Vagina (tissue), 2 donors: ENCODE results near the gene CD151. TPM values are rescaled to one million over a fixed set of nuclear protein-coding genes. Genes with fewer than 3 reads are reported as not detected.

ENCODE experiments used
- DNase-seq, 2 donors: peaks; one replicate each; pipeline ENCODE4 v3.0.0-alpha.2; 2017; ENCODE audit errors: extremely low spot score in 2 of 2
- H3K27ac ChIP-seq: fragments of 200-600 bp; sonication (generic); one replicate; pipeline ENCODE4 v1.5.1; 2019
- H3K27me3 ChIP-seq: fragments of 200-600 bp; sonication (generic); one replicate; pipeline ENCODE4 v1.5.1; 2019
- H3K36me3 ChIP-seq, 2 donors: fragments of 200-600 bp; sonication (generic); one replicate each; pipeline ENCODE4 v1.5.1; 2017 to 2019
- H3K4me1 ChIP-seq: fragments of 200-600 bp; sonication (generic); one replicate; pipeline ENCODE4 v1.5.1; 2019
- H3K4me3 ChIP-seq, 2 donors: fragments of 200-600 bp; sonication (generic); 1 replicate in 1 of 2; 2 replicates in 1 of 2; pipeline ENCODE4 v1.5.1; 2016 to 2019
- H3K9me3 ChIP-seq: fragments of 200-600 bp; sonication (generic); one replicate; pipeline ENCODE4 v1.5.1; 2019
- POLR2A ChIP-seq, 2 donors: fragments of 450-650 bp; IDR thresholded peaks; one replicate each; pipeline ENCODE4 v1.6.1; 2017; ENCODE audit warnings: antibody characterized with exemption in 2 of 2, mild to moderate bottlenecking in 2 of 2, moderate library complexity in 2 of 2
- POLR2AphosphoS5 ChIP-seq, 2 donors: sonication (generic); formaldehyde crosslinking; IDR thresholded peaks; one replicate each; pipeline ENCODE4 v1.9.0; 2017; ENCODE audit warnings: antibody characterized with exemption in 2 of 2, mild to moderate bottlenecking in 2 of 2, low read depth in 1 of 2; ENCODE audit not compliant: insufficient read depth in 1 of 2
- intact Hi-C: fragments of 100-400 bp; cut with DNase I; formaldehyde crosslinking; loops from one replicate; pipeline ENCODE4 v1.15.1; 2023
- total RNA-seq: library from RNA; depleted of rRNA; stranded (reverse); fragments of >200 nt; gene quantifications from one replicate; pipeline ENCODE4 v1.2.3, GENCODE V29; 2016
- TF ChIP-seq, protein P1 (sequence below), 3 experiments: fragments of 450-650 bp in 2 of 3; fragments of 200-600 bp in 1 of 3; sonication (generic) in 1 of 3; IDR thresholded peaks; one replicate each; pipeline ENCODE4 v1.5.1; 2017 to 2019; ENCODE audit warnings: antibody characterized with exemption in 3 of 3, mild to moderate bottlenecking in 2 of 3, moderate library complexity in 2 of 3

Gene CD151
- total RNA-seq, 1 donor from 2014 or later = 150 TPM

DNA sequence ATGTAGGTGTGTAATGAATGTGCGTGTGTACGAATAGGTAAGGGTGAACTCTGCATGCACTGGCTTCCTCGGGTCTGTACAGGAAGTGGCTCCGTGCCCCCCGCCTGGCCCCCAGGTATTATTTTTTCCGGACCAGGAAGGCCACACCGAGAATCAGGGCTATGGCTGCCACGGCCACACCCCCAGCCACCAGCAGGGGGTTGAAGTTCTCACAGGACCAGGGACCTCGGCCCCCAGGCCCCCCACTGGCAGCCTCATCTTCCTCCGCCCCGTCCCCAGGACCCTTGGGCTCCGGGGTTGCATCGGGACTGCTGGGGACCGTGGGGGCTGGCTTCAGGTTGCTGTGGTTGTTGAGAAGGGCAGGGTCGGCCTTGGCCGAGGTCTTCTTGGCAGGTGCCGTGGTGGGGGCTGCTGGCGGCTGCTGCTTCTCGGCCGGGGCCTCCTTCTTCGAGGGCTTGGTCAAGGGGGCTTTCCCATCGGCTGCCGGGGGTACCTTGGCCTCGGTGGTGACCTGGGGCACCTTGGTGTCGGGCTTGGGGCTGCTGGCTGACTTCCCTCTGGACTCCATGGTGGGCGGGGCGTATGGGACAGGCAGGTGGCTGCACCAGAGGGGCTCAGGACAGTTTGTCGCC, 44.6 kb upstream of the CD151 start:
- Histone ChIP-seq H3K9me3 (no peaks in the 10 kb centered on the region), H3K4me3 (no peak overlapping the region), H3K27me3 (no peaks in the 10 kb centered on the region), H3K36me3 (no peaks in the 10 kb centered on the region), H3K27ac (no peak overlapping the region), H3K4me1 (peaks cover 20% of the 10 kb centered on the region)
- TF ChIP-seq, protein P1, sequence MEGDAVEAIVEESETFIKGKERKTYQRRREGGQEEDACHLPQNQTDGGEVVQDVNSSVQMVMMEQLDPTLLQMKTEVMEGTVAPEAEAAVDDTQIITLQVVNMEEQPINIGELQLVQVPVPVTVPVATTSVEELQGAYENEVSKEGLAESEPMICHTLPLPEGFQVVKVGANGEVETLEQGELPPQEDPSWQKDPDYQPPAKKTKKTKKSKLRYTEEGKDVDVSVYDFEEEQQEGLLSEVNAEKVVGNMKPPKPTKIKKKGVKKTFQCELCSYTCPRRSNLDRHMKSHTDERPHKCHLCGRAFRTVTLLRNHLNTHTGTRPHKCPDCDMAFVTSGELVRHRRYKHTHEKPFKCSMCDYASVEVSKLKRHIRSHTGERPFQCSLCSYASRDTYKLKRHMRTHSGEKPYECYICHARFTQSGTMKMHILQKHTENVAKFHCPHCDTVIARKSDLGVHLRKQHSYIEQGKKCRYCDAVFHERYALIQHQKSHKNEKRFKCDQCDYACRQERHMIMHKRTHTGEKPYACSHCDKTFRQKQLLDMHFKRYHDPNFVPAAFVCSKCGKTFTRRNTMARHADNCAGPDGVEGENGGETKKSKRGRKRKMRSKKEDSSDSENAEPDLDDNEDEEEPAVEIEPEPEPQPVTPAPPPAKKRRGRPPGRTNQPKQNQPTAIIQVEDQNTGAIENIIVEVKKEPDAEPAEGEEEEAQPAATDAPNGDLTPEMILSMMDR (IDR thresholded peaks at IDR 0.05) = no peak
- no peak for TF ChIP-seq POLR2AphosphoS5 (IDR thresholded peaks at IDR 0.05; ENCODE audit: insufficient read depth in 1 of 2, low read depth in 1 of 2)
- no peak for TF ChIP-seq POLR2A (IDR thresholded peaks at IDR 0.05)
- intact Hi-C loops = no loop called here
- DNase-seq = no peak

DNA sequence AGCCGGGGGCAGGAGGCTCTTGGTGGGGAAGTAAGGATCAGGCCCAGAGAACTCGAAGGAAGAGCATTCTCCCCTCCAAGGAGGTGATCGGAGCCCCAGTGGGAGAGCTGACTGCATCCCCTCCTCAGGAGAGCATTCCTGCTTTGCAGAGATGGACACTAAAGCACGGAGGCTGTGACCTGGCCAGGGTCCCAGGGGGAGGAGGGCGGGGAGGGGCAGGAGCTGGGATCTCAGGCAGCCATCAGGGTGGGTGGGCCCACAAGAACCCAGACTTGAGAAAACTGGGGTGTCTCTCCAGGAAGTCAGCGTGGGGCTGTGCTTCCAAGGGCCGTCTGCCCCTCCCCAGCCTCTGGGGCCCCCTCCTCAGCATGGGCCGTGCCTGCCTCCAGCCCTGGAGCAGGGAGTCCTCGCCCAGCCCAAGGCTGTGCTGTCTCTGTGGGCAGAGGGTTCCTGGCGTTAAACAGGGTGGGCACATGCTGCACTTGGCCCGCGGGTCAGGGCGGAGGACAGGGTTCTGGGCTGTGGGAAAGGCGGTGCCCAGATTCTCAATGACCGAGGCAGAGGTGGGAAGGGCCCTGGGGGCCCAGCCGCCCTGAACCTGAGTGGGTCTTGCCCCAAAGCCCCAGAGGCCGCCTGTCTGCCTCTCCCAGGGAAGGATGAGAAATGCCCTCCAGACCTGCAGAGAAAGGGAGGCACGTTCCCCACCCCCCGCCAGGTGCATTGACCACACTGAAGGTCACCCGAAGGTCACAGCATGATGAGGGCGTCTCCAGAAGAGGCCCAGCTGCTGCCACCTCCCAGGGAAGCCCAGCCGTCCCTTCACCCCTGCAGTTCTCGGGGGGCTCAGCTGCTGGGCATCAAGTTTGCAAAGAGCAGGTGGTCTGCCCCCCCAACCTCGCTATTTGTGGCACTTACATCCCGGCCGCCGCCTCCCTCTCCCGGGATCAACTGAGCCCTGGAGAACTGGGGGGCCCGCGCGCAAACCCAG, 43.5 kb upstream of the CD151 start:
- H3K4me3 ChIP-seq = peak overlapping the region in 1 of 2 donors; percentile 21
- DNase-seq = no peak

DNA sequence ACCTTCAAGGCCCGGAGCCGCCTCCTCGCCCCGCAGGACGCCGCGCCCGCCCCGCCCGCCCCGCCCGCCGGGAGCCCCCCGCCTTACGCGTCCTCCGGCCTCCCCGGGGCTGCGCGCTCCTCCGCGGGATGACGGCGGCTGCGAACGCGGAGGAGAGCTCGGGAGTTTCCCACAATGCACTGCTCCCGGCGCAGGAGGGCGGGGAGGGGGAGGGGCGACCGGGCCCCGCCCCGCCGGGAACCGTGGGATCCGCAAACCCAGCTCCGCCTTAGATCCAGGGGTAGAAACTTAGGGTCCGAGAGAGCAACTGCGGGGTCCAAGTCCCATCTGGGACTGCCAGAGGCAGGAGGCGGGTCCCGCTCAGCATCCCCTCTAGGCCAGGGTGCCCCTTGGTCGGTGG, 42.8 kb upstream of the CD151 start, which contains the start of gene CEND1:
Gene CEND1 (minus strand): TSS at position 148 of the 400 bp plus-strand sequence. CDS start 1,514 bp downstream, outside the sequence.
- Histone ChIP-seq H3K27ac (no peak within 1 kb of the TSS), H3K27me3 (no peaks in the 10 kb centered on the region), H3K4me3 (peak within 1 kb of the TSS in 1 of 2 donors; percentile 21), H3K9me3 (no peaks in the 10 kb centered on the region), H3K4me1 (peaks cover 21% of the 10 kb centered on the region), H3K36me3 (no peaks in the 10 kb centered on the region)
- DNase-seq = no peak
- TF ChIP-seq POLR2A (IDR thresholded peaks at IDR 0.05) (no peak), POLR2AphosphoS5 (IDR thresholded peaks at IDR 0.05; ENCODE audit: insufficient read depth in 1 of 2, low read depth in 1 of 2) (no peak)
- TF ChIP-seq, protein P1 (IDR thresholded peaks at IDR 0.05) = no peak
- intact Hi-C loops = no loop called here

More for the DNA sequence above, 43.5 kb upstream of the CD151 start:
- Histone ChIP-seq H3K9me3 (no peaks in the 10 kb centered on the region), H3K27ac (no peak overlapping the region), H3K4me1 (peaks cover 14% of the 10 kb centered on the region), H3K36me3 (no peaks in the 10 kb centered on the region), H3K27me3 (no peaks in the 10 kb centered on the region)
- intact Hi-C loops = no loop called here
- TF ChIP-seq POLR2A (IDR thresholded peaks at IDR 0.05) = no peak
- no peak for TF ChIP-seq POLR2AphosphoS5 (IDR thresholded peaks at IDR 0.05; ENCODE audit: insufficient read depth in 1 of 2, low read depth in 1 of 2)
- TF ChIP-seq, protein P1 (IDR thresholded peaks at IDR 0.05) = no peak

DNA sequence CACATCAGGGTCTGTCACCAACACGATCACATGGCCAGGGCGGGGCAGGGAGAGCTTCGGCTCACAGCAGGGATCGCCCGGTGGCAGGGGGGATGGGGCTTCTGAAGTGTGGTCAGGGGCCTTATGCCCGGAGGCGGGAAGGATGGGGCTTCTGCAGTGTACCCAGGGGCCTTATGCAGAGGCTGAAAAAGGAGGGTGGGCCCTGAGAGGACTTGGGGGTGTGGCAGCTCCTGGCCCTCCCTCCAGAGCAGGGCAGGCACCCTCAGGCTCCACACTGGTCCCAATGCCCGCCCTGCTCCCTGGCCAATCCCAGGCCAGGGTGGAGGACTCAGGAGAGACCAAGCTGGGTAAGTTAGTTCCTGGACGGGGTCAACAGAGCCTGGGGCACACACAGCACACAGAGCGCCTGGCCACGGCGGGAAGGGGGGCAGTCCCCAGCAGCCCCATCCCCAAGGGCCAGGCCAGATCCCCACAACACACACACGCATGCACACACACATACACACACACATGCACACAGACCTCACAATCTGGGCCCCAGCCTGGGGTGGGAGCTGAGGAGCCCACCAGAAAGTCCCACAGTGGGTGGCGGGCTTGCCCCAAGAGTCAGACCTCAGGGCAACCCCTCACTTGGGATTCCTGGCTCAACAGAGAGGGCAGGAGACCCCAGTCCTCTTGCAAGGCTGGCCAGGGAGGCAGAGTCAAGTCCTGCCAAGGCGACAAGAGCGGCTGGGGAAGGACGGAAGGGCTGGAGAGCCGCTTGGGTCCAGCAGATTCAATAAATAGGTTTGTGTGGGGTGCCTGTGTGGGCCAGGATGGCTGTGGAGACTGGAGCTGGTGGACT, 41.8 kb upstream of the CD151 start:
- H3K4me3 ChIP-seq = no peak overlapping the region
- TF ChIP-seq POLR2A (IDR thresholded peaks at IDR 0.05) (no peak), POLR2AphosphoS5 (IDR thresholded peaks at IDR 0.05; ENCODE audit: insufficient read depth in 1 of 2, low read depth in 1 of 2) (no peak)
- TF ChIP-seq, protein P1 (IDR thresholded peaks at IDR 0.05) = no peak
- intact Hi-C loops = no loop called here
- H3K36me3 ChIP-seq = no peaks in the 10 kb centered on the region
- no peaks in the 10 kb centered on the region for H3K9me3 ChIP-seq
- H3K27ac ChIP-seq = no peak overlapping the region
- H3K4me1 ChIP-seq = peaks cover 31% of the 10 kb centered on the region
- DNase-seq = no peak
- no peaks in the 10 kb centered on the region for H3K27me3 ChIP-seq
